HG03280 (cell line): ENCODE data around the gene ELK3.

Experiments used
- ATAC-seq: cut with Tn5 transposase; IDR thresholded peaks from one replicate; pipeline ENCODE4 v1.9.1; 2021; ENCODE audit warnings: mild to moderate bottlenecking, moderate library complexity; ENCODE audit not compliant: unreplicated experiment

The ELK3 gene

DNA sequence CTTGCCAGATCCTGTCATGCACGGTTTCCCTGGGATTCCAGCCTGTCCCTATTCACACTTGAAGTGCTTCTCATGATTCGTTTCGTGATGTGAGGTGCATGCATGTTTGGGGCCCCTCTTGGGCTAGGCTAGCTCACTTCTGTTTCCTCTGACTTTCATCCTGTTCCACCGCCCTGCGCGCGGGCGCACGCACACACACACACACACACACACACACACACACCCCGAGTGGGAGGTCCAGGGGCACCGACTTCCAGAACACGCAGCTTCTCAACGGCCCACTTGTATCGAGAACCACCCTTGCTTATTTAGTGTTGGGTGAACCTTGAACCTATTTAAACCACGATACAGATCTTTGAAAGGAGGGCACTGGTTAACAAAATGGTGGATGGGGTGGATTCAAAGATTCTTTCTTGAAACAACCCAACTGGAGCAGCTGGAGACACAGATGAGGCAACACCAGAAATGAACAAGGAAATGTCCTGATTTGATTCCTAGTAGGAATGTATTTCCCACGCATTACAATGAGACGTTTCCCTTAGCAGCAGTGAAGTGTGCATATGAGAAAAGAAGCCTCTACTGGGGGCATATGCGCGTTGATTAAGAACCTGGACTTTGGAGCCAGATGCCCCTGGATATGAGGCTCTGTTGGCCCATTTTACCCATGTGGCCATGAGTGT, 16.3 kb downstream of the ELK3 start:
- ATAC-seq = no peak

DNA sequence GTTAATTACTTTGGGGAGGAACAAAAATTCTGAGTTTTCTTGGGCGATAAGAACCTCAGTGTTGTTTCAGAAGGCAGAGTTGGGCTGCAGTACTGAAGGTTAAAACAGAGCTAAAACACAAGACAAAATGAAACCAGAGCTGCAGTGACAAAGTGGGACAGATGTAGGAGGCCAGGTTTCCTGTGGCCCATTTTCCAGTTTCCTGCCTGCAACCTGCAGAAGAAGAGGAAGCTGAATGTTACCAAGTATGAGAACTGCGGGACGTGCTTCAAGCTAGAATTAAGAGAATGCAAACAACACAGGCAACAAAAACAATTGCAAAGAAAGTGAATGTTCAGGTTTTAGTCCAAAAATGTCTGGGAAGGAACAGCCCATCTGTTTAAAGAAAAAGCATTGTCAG, 17.8 kb downstream of the ELK3 start:
- ATAC-seq = no peak

DNA sequence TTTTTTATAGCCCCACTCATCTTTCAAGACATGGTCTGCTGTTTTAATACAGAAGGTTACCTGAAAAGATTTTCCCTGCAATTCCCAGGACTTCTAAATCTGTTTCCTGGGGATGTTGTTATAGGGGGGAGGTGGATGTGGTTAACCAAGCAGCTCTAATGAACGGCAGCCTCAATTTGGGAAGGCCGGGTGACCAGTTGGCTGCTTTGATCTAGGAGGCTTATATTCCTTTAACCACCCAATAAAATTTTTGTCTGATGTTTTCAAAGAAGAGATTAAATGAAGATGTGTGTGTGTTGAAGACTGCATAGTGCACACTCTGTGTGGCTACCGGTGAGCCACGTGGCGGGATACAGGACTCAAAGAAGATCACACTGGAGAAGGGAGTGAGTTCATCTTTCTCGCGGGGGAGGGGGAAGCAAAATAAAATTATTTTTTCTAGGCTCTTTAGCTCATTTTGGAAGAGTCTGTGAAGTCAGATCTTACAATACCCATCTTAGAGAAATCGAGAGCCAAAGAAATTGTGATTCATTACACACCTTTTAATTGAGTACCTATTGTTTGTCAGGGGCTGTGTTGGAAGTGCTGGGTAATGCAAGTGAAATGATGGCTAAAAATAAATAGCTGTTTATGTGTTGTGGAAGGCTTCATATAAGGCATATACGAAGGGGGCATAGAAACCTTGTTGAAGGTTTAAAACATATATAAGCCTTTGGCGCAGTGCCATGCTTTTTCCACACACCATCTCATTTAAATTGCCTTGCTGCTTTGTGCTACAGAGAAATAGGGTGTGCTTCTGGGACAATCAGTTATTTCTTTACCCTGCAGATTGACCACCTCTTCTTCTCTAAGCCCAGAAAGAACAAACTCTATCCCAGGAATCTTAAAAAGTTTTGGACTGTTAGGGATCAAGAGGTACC, 18.5 kb downstream of the ELK3 start:
- no peak for ATAC-seq

GRCh38 chr12:96213869-96214268, 19.7 kb downstream of the ELK3 start:
- no peak for ATAC-seq

GRCh38 chr12:96215919-96216273, 21.7 kb downstream of the ELK3 start:
- ATAC-seq = no peak

DNA sequence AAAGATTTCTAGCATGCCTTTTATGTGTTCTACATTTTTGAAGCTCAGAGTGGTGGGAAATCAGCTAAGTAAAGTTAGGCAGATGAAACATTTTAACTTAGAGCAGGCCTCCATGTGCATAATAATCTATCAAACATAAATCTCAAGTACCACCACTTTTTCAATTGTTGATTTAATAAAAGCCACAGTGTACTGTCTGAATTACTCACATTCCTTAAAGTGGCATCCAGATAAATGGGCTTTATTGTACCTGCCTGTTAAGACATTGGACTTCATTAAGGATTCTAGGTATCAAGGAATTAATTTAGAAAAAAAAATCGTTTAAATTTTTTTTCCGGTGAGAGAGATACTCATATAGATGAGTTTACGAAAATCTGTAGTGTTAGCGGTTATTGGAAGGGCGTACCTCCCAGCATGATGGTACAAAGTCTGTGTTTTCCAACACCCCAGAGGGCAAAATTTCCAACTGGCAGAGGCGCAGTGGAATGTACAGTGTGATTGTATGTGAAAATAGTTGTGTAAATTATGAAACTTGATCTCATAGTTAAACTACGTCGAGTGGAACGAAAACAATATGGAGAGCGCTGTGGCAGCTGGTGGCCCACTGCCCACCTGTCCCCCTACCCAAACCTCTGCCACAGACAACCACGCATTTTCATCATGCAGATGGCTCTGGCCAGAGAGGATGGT, 25.0 kb downstream of the ELK3 start:
- ATAC-seq = no peak

DNA sequence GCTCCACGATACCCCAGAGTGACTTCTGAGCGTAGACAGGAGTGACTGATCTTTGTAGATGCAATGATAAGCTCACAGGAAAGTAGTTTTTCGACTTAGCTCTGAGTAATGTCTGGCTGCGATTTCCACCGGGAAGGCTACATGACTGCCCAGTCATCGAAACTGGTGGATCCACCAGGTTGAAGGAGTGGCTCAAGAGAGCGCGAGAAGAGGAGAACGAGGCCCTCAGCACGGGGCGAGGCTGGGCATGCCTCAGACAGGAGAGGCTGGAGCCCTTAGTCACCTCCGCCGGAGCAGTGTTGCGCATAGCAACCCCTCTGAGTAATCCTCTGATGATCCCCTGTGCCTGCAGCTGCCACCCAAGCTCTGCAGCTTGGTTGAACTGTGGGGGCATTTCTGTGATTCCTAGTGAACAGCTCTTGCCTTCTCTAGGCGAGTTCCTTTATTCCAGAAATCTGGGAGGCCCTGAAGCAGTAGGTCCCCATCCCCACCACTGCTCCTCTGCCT, 25.6 kb downstream of the ELK3 start:
- no peak for ATAC-seq

- no peak for ATAC-seq
Observed at GRCh38 chr12:96220902-96221301, 26.7 kb downstream of the ELK3 start.

- ATAC-seq = no peak
Observed at GRCh38 chr12:96221391-96221790, 27.2 kb downstream of the ELK3 start.

DNA sequence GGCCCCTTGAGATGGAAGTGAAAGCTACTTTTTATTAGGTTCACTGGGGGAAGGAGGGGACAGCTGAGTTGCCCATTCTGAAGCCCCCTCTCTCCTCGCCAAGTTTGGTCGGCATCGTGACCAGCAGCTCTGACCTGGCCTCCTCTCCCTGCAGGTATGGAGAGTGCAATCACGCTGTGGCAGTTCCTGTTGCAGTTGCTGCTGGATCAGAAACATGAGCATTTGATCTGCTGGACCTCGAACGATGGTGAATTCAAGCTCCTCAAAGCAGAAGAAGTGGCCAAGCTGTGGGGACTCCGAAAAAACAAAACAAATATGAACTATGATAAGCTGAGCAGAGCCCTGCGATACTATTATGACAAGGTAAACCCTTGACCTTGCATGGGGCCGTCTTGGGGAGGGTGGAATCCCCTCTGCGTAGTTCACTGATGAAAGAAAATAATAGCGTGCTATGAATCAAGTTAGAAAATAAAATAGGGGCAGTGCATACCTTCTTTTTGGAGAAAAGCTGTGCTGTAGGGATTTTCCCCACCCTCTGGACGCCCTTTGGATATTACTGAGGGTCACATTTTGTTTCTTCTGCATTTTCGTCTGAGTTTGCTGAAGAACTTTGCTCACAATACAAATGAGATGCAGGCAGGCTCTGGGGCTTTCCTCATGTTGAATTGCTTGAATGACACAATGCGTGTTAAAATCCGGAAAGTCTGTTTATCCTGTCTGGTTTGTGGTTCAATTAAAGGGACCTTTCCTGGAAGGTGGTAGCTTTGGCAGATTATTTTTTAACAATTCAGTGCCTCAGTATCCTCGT, 29.4 kb downstream of the ELK3 start:
- no peak for ATAC-seq

DNA sequence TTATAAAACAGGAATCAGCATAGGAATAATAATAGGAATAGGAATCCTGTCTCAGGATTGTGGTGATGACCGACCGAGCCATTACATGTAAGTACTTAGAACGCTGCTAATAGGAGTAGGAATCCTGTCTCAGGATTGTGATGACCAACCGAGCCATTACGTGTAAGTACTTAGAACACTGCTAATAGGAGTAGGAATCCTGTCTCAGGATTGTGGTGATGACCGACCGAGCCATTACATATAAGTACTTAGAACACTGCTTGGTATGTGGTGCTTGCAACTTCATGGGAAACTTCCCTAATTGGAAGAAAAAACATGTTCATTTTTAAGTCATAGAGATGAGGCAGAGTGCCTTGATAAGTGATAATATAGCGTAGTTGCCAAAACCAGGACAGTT, 30.0 kb downstream of the ELK3 start:
- no peak for ATAC-seq

DNA sequence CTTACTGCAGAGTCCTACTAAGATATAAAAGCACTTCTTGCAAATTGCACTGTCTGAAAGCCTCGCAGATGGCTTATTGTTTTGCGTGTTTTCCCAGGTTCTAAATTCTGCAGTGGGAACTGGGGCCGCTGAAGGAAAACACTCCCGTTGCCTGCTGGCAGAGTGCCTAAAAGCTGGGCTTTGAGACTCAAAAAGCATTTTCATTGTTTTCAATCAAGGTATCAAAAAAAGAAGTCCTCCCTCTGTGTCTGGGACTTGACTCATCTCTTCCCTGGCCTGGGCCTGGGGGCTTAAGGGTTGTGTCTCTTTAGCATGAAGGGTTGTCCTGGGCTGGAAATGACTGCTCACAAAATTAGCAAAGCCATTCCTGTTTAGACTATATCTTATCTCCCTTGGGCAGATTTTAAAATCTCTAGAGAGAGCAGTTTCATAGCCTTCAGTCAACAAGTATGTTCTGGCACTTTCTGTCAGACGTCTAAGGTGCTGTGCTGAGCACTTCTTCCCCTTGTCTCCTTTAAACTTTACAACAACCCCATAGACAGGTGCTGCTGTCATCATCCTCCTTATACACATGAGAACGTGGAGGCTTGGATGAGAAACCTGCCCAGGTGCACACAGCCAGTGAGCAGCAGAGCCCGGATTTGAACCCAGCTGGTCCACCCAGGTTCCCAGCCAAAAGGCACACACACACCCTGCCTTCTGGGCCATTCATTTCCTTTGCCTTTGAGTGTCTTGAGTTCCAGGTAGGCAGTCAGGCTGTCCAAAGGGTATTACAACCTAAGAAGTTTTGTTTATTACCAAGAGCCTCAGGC, 31.1 kb downstream of the ELK3 start:
- no peak for ATAC-seq

DNA sequence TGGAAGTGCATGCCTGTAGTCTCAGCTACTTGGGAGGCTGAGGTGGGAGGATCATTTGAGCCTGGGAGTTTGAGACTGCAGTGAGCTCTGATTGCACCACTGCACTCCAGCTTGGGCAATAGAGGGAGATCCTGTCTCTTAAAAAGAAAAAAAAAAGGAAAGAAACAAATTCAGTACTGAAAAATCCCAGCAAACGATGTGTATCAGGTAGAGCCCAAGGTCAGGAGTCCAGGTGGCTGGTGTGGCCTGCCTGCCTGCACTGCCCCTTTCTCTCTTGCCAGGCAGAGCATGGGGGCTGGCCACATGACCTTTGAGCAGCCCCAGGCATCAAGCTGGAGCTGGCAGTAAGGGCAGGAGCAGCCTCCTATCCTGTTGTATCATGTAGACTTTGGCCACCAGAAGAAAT, 31.8 kb downstream of the ELK3 start:
- no peak for ATAC-seq

DNA sequence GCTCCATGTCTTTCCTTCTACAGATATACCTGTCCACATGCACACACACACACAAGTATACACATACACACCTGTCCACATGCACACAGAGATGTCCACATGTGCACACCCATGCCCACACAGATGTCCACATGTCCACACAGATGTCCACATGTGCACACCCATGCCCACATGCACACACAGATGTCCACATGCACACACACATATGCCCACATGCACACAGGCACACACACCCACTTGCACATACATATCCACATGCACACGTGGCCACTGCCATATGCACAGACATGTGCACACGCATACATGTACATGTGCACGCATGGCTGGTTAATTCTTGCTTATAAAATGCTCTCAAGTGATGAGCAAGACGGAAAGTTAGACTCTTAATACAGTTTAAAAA, 32.2 kb downstream of the ELK3 start:
- ATAC-seq = no peak

GRCh38 chr12:96226801-96227348, 32.7 kb downstream of the ELK3 start:
- ATAC-seq = no peak

- no peak for ATAC-seq
Observed at GRCh38 chr12:96227365-96228106, 33.4 kb downstream of the ELK3 start.

DNA sequence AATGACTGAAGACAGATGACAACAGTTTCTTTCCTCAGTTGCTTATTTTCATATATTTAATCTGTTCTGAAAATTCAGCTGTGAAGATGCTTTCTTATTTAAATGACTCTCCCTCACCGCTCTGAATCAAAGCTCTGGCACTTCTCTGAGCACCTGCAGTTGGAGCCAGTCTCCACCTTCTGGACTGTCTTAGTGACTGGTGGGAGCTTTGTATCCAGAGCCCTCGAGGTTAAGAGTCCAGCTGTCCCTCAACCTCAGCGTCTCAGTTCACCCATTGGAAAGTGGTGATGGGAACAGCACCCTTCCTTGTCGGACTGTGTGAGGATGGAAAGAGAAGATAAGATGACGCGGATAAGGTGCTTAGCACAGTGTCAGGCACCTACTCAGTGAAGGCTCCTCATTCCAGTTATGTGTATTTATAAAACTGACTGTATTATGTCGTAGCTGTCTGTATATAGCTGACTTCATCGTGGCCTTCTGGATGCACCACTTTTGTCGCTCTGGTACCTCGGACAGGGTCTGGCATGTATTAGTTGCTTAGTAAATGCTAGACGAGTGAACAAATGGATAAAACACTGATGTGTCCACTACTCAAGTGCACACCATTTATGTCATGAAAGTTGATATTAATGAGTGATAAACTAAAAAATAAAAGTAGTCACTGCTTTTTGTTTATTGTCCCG, 34.5 kb downstream of the ELK3 start:
- ATAC-seq = no peak

GRCh38 chr12:96230646-96231045, 36.5 kb downstream of the ELK3 start:
- no peak for ATAC-seq
